Measurements from ENCODE around the gene CCL26.
A peak's percentile ranks its signal among the peaks of the same experiment; 100 is the strongest.
"Not testable (repeated sequence)": the region's sequence is repeated elsewhere in the genome, so short reads cannot be mapped to it uniquely, and the experiment has no call there.

The CCL26 gene

GRCh38 chr7:75738975-75739795 lies 32.8 kb downstream of the CCL26 start:
- DNase-seq (ENCODE audit: low read depth), result peak; percentile 100

GRCh38 chr7:75738604-75738974 lies 33.4 kb downstream of the CCL26 start, which contains the start of gene HIP1:
HIP1 (minus strand) TSS chr7:75738941; CDS start chr7:75738920, 21 bp downstream.
- no peak for DNase-seq (ENCODE audit: low read depth)

GRCh38 chr7:75737856-75738603 lies 34.0 kb downstream of the CCL26 start:
- no peak for DNase-seq (ENCODE audit: low read depth)

- DNase-seq (ENCODE audit: low read depth), result no peak
Measured at GRCh38 chr7:75735581-75736350, 36.2 kb downstream of the CCL26 start.

GRCh38 chr7:75734586-75735458 lies 37.2 kb downstream of the CCL26 start:
- DNase-seq (ENCODE audit: low read depth), result no peak

GRCh38 chr7:75732764-75733630 lies 39.0 kb downstream of the CCL26 start:
- no peak for DNase-seq (ENCODE audit: low read depth)

GRCh38 chr7:75732016-75732521 lies 39.9 kb downstream of the CCL26 start:
- no peak for DNase-seq (ENCODE audit: low read depth)

- no peak for DNase-seq (ENCODE audit: low read depth)
Measured at GRCh38 chr7:75729851-75730274, 42.1 kb downstream of the CCL26 start.

GRCh38 chr7:75727881-75728593 lies 44.0 kb downstream of the CCL26 start:
- peak; percentile 20 for DNase-seq (ENCODE audit: low read depth)

GRCh38 chr7:75727351-75727750 lies 44.7 kb downstream of the CCL26 start:
- DNase-seq (ENCODE audit: low read depth), result not testable (repeated sequence)

- no peak for DNase-seq (ENCODE audit: low read depth)
Measured at GRCh38 chr7:75725306-75725705, 46.7 kb downstream of the CCL26 start.

- no peak for DNase-seq (ENCODE audit: low read depth)
Measured at GRCh38 chr7:75723444-75723843, 48.6 kb downstream of the CCL26 start.

- DNase-seq (ENCODE audit: low read depth), result no peak
Measured at GRCh38 chr7:75722373-75722772, 49.6 kb downstream of the CCL26 start.

- DNase-seq (ENCODE audit: low read depth), result not testable (repeated sequence)
Measured at GRCh38 chr7:75721922-75722321, 50.1 kb downstream of the CCL26 start.

- no peak for DNase-seq (ENCODE audit: low read depth)
Measured at GRCh38 chr7:75721426-75721825, 50.6 kb downstream of the CCL26 start.

- DNase-seq (ENCODE audit: low read depth), result no peak
Measured at GRCh38 chr7:75719626-75720025, 52.4 kb downstream of the CCL26 start.

All from T-helper 22 cell (primary cell).